GM12864 (cell line): ENCODE results near the gene CCDC6.
"Not testable (repeated sequence)": the region's sequence is repeated elsewhere in the genome, so short reads cannot be mapped to it uniquely, and the experiment has no call there.

Source experiments
- DNase-seq: peaks from one replicate; pipeline ENCODE4 v3.0.0-alpha.2; 2011; ENCODE audit warnings: low read depth
- H3K4me3 ChIP-seq: 2 replicates; pipeline ENCODE4 v1.5.1; 2011; ENCODE audit warnings: mild to moderate bottlenecking, low read depth, low read length, control low read depth
- TF ChIP-seq, protein P1 (sequence below): IDR thresholded peaks from 2 replicates; pipeline ENCODE4 v1.5.1; 2011; ENCODE audit warnings: low read depth, mild to moderate bottlenecking, moderate library complexity, low read length, control low read depth, inconsistent platforms; ENCODE audit errors: missing control alignments

The CCDC6 gene

DNA sequence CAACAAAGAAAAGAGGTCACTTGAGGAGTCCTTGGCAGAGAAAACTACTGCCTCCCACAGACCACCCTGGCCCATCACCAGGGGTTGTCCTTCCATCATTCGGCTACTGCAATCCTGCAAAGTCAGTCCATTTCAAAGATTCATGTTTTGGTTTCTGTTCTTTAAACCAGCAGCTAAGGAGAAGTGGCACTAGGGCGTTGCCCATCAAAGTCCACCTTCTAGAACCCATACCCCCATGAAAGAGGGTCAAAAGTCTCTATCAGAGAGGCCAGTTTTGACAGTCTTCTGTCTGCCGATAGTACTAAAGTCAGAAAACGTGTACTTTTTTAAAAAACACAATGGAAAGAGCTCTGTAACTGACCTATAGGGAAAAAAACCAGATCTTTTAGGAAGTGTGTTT, 14.4 kb downstream of the CCDC6 start:
- no peak overlapping the region for H3K4me3 ChIP-seq
- TF ChIP-seq, protein P1, sequence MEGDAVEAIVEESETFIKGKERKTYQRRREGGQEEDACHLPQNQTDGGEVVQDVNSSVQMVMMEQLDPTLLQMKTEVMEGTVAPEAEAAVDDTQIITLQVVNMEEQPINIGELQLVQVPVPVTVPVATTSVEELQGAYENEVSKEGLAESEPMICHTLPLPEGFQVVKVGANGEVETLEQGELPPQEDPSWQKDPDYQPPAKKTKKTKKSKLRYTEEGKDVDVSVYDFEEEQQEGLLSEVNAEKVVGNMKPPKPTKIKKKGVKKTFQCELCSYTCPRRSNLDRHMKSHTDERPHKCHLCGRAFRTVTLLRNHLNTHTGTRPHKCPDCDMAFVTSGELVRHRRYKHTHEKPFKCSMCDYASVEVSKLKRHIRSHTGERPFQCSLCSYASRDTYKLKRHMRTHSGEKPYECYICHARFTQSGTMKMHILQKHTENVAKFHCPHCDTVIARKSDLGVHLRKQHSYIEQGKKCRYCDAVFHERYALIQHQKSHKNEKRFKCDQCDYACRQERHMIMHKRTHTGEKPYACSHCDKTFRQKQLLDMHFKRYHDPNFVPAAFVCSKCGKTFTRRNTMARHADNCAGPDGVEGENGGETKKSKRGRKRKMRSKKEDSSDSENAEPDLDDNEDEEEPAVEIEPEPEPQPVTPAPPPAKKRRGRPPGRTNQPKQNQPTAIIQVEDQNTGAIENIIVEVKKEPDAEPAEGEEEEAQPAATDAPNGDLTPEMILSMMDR, result no peak
- DNase-seq, result no peak

DNA sequence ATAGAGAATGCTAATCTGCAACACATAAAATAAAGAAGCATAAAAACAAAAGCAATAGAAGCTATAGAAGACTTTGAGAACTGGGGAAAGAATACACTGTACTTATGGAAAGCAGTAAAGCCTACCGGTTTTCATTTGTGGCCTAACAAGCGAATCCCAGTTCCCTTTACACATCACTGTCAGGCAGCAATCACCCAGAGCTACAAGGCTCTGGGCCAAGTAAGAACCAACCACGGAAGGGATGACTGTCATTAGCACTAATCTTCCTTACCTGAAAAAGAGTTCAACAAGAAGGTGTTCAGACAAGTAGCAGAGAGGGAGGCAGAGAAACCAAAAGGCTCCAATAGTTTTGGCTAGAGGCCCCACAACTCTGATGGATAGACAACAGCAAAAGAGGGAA, 15.0 kb downstream of the CCDC6 start:
- TF ChIP-seq, protein P1, result no peak
- DNase-seq, result no peak
- no peak overlapping the region for H3K4me3 ChIP-seq

GRCh38 chr10:59888781-59889435, 17.4 kb downstream of the CCDC6 start:
- TF ChIP-seq, protein P1, result no peak
- no peak for DNase-seq
- H3K4me3 ChIP-seq, result no peak overlapping the region

- TF ChIP-seq, protein P1, result no peak
- no peak overlapping the region for H3K4me3 ChIP-seq
- DNase-seq, result no peak
Measured at GRCh38 chr10:59887972-59888640, 18.2 kb downstream of the CCDC6 start.

DNA sequence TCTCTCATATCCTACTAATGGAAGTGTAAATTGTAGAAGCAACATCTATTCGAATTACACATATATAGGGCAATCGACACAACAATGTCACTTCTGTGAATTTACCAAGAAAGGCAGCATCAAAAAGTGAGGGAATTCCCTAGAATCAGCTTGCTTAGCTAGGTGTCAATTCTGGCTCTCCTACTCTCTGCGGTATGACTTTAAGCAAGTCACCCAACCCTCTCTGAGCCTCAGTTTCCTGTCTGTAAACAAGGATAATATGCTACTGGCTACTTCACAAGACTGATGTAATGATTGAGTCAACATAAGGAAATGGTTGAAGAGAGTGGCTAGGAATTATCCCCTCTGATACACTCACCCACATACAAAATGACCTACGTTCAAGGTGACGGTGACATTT, 19.4 kb downstream of the CCDC6 start:
- no peak overlapping the region for H3K4me3 ChIP-seq
- TF ChIP-seq, protein P1, result no peak
- DNase-seq, result no peak

DNA sequence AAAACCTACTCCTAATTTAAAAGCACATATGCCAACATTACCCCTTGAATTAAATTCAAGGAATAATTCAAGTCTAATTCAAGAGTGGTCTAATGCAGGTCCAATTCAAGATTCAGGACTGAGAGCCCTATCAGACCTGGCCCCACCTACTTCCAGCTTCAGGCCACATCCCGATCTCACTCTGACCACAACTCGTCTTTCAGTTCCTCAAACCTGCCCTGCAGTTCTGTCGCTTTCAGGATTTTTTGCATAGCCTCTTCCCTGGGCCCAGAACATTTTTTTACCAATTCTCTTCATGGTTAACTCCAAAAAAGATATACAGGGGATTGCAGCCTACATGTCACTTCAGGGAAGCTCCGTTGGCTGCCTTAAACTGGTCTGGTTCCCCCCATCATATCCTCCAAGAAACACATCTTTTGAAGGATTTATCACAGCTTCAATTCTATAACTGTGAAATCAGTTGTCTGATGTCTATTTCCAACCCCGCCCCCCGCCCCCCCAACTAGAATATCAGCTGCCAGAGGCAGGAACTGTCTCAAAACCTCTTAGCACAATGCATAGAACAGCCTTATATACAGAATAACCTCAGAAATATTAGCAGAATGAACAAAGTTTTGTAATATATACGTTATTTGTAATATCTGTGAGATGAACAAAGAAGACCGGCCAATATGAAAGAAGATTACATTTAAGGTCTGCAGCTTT, 20.8 kb downstream of the CCDC6 start:
- TF ChIP-seq, protein P1, result no peak
- peak; percentile 90 for DNase-seq
- peak overlapping the region; percentile 7; the same call in 1 of the 2 replicates for H3K4me3 ChIP-seq

- DNase-seq, H3K4me3 ChIP-seq: not testable (repeated sequence)
Measured at GRCh38 chr10:59884893-59885292, 21.5 kb downstream of the CCDC6 start.
